Stimulated activated CD8-positive, alpha-beta memory T cell treated with anti-CD3 and anti-CD28 coated beads, Interleukin-15, amount 100 ng/mL, for 4 hours (primary cell): Measurements from ENCODE around the gene SLC25A17.
"Not testable (repeated sequence)": the region's sequence is repeated elsewhere in the genome, so short reads cannot be mapped to it uniquely, and the experiment has no call there.

Experiments used
- DNase-seq, 2 donors: peaks; one replicate each; pipeline ENCODE4 v3.0.0-alpha.2; 2020; ENCODE audit warnings: low read depth in 2 of 2

The SLC25A17 gene

GRCh38 chr22:40818192-40818746 lies 877 bp downstream of the SLC25A17 start:
- DNase-seq: peak in 1 of 2 donors; percentile 0

- DNase-seq: no peak
Observed at GRCh38 chr22:40817737-40818136, 1.4 kb downstream of the SLC25A17 start.

- no peak for DNase-seq
Observed at GRCh38 chr22:40813912-40814315, 5.2 kb downstream of the SLC25A17 start.

- DNase-seq: no peak
Observed at GRCh38 chr22:40808018-40808841, 10.9 kb downstream of the SLC25A17 start.

- no peak for DNase-seq
Observed at GRCh38 chr22:40806711-40807110, 12.4 kb downstream of the SLC25A17 start.

GRCh38 chr22:40805699-40806203 lies 13.4 kb downstream of the SLC25A17 start:
- DNase-seq: no peak

- DNase-seq: no peak
Observed at GRCh38 chr22:40805239-40805638, 13.9 kb downstream of the SLC25A17 start.

- no peak for DNase-seq
Observed at GRCh38 chr22:40803321-40803720, 15.8 kb downstream of the SLC25A17 start.

- no peak for DNase-seq
Observed at GRCh38 chr22:40799008-40799407, 20.1 kb downstream of the SLC25A17 start.

GRCh38 chr22:40797427-40797826 lies 21.7 kb downstream of the SLC25A17 start:
- DNase-seq: no peak

GRCh38 chr22:40792451-40792850 lies 26.7 kb downstream of the SLC25A17 start:
- DNase-seq: no peak

GRCh38 chr22:40791241-40791640 lies 27.9 kb downstream of the SLC25A17 start:
- DNase-seq: no peak

- DNase-seq: no peak
Observed at GRCh38 chr22:40789131-40789530, 30.0 kb downstream of the SLC25A17 start.

- DNase-seq: no peak
Observed at GRCh38 chr22:40782521-40782920, 36.6 kb downstream of the SLC25A17 start.

- DNase-seq: not testable (repeated sequence)
Observed at GRCh38 chr22:40781749-40782148, 37.4 kb downstream of the SLC25A17 start.

GRCh38 chr22:40769761-40770160 lies 49.4 kb downstream of the SLC25A17 start:
- DNase-seq: no peak

- DNase-seq: no peak
Observed at GRCh38 chr22:40768206-40768605, 50.9 kb downstream of the SLC25A17 start.

GRCh38 chr22:40766956-40767355 lies 52.2 kb downstream of the SLC25A17 start:
- DNase-seq: no peak

- DNase-seq: no peak
Observed at GRCh38 chr22:40764763-40765441, 54.2 kb downstream of the SLC25A17 start.

- no peak for DNase-seq
Observed at GRCh38 chr22:40759294-40759840, 59.8 kb downstream of the SLC25A17 start.

GRCh38 chr22:40758851-40759250 lies 60.3 kb downstream of the SLC25A17 start:
- not testable (repeated sequence) for DNase-seq

GRCh38 chr22:40758390-40758789 lies 60.8 kb downstream of the SLC25A17 start:
- no peak for DNase-seq
